ENCODE results near the gene CTRB2.
"Not testable (repeated sequence)": the region's sequence is repeated elsewhere in the genome, so short reads cannot be mapped to it uniquely, and the experiment has no call there.

CTRB2 gene

GRCh38 chr16:75241955-75242354 lies 35.0 kb upstream of the CTRB2 start:
- H3K9ac ChIP-seq (ENCODE audit: low read depth in 1 of 2, low read length in 2 of 2): no peak overlapping the region
- H3K27me3 ChIP-seq (ENCODE audit: control insufficient read depth in 1 of 2, insufficient read depth in 2 of 2, low read length in 2 of 2): no peaks in the 10 kb centered on the region
- peaks cover 7 to 39% of the 10 kb centered on the region in 2 donors for H3K36me3 ChIP-seq (ENCODE audit: control insufficient read depth in 1 of 2, insufficient read depth in 2 of 2, low read length in 2 of 2)
- no peak overlapping the region for H3K4me3 ChIP-seq (ENCODE audit: low read depth in 1 of 2, low read length in 2 of 2)
- no peak overlapping the region for H3K27ac ChIP-seq (ENCODE audit: low read depth, low read length)
- H3K4me1 ChIP-seq (ENCODE audit: control insufficient read depth in 1 of 2, insufficient read depth in 2 of 2, low read length in 2 of 2): peaks cover 27 to 44% of the 10 kb centered on the region in 2 donors
- H3K9me3 ChIP-seq (ENCODE audit: control insufficient read depth in 1 of 2, low read length in 2 of 2): no peaks in the 10 kb centered on the region

DNA sequence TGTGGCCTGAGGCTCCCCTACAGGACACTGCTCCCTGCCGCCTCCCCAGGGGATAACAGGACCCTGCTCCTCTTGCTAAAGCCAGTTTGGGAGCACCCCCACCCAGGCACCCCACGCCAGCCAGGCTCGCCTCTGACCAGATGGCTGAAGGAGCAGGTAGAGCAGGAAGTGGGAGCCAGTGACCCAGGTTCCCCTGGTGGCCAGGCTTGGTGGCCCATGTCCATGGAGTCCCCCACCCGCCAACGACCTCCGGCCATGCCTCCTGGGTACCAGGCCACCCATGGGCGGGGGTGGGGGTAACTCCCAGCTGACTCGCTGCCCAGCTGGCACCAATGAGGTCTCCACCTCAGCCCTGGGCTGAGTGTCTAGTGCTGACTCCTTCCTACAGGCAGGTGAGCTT lies 34.5 kb upstream of the CTRB2 start:
- Histone ChIP-seq H3K9ac (ENCODE audit: low read depth in 1 of 2, low read length in 2 of 2) (no peak overlapping the region), H3K27me3 (ENCODE audit: control insufficient read depth in 1 of 2, insufficient read depth in 2 of 2, low read length in 2 of 2) (no peaks in the 10 kb centered on the region), H3K4me1 (ENCODE audit: control insufficient read depth in 1 of 2, insufficient read depth in 2 of 2, low read length in 2 of 2) (peaks cover 23 to 38% of the 10 kb centered on the region in 2 donors), H3K4me3 (ENCODE audit: low read depth in 1 of 2, low read length in 2 of 2) (no peak overlapping the region), H3K36me3 (ENCODE audit: control insufficient read depth in 1 of 2, insufficient read depth in 2 of 2, low read length in 2 of 2) (peaks cover 8 to 44% of the 10 kb centered on the region in 2 donors), H3K27ac (ENCODE audit: low read depth, low read length) (no peak overlapping the region), H3K9me3 (ENCODE audit: control insufficient read depth in 1 of 2, low read length in 2 of 2) (no peaks in the 10 kb centered on the region)

- not testable (repeated sequence) for H3K9me3 ChIP-seq (ENCODE audit: control insufficient read depth in 1 of 2, low read length in 2 of 2); H3K27ac ChIP-seq (ENCODE audit: low read depth, low read length); H3K9ac ChIP-seq (ENCODE audit: low read depth in 1 of 2, low read length in 2 of 2); H3K4me3 ChIP-seq (ENCODE audit: low read depth in 1 of 2, low read length in 2 of 2); H3K27me3 ChIP-seq (ENCODE audit: control insufficient read depth in 1 of 2, insufficient read depth in 2 of 2, low read length in 2 of 2)
- peaks cover 11 to 52% of the 10 kb centered on the region in 2 donors for H3K36me3 ChIP-seq (ENCODE audit: control insufficient read depth in 1 of 2, insufficient read depth in 2 of 2, low read length in 2 of 2)
- H3K4me1 ChIP-seq (ENCODE audit: control insufficient read depth in 1 of 2, insufficient read depth in 2 of 2, low read length in 2 of 2): peaks cover 15 to 31% of the 10 kb centered on the region in 2 donors
Measured at GRCh38 chr16:75240633-75241032, 33.7 kb upstream of the CTRB2 start.

GRCh38 chr16:75239542-75240122 lies 32.7 kb upstream of the CTRB2 start:
- peaks cover 6 to 21% of the 10 kb centered on the region in 2 donors for H3K4me1 ChIP-seq (ENCODE audit: control insufficient read depth in 1 of 2, insufficient read depth in 2 of 2, low read length in 2 of 2)
- H3K4me3 ChIP-seq (ENCODE audit: low read depth in 1 of 2, low read length in 2 of 2): no peak overlapping the region
- peaks cover 11 to 62% of the 10 kb centered on the region in 2 donors for H3K36me3 ChIP-seq (ENCODE audit: control insufficient read depth in 1 of 2, insufficient read depth in 2 of 2, low read length in 2 of 2)
- H3K9me3 ChIP-seq (ENCODE audit: control insufficient read depth in 1 of 2, low read length in 2 of 2): no peaks in the 10 kb centered on the region
- no peak overlapping the region for H3K27ac ChIP-seq (ENCODE audit: low read depth, low read length)
- H3K9ac ChIP-seq (ENCODE audit: low read depth in 1 of 2, low read length in 2 of 2): no peak overlapping the region
- no peaks in the 10 kb centered on the region for H3K27me3 ChIP-seq (ENCODE audit: control insufficient read depth in 1 of 2, insufficient read depth in 2 of 2, low read length in 2 of 2)

DNA sequence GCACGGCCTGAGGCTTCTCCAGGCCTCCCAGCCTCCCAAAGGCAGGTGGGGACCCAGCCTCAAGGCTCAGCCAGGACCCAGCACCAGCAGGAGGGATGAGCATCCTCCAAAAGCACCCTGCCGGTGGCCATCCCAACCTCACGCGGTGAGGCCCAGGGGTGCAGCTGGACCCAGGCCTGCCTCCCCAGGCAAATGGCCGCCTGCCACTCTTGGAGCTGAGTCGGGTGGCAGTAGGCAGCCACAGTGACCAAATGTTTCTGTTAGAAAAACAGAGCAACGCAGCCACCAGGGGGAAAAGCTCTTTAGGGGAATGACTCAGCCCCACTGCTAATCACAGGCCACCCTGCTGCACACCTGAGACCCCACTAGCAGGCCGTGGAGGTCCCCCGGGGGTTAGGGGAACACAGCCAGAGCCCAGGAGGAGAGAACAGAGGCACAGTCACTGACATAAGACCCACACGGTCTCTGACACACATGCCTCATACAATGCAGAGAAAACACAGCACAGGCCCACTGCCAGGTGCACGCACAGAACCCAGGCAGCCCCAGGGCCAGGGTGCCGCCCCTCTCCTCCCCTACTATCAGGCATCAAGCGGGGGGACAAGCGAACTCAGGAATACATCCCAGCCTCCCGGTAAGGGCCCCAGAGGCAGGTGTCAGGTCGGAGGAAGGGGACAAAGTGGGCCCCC lies 32.0 kb upstream of the CTRB2 start:
- Histone ChIP-seq H3K4me3 (ENCODE audit: low read depth in 1 of 2, low read length in 2 of 2) (no peak overlapping the region), H3K4me1 (ENCODE audit: control insufficient read depth in 1 of 2, insufficient read depth in 2 of 2, low read length in 2 of 2) (peaks cover 0 to 20% of the 10 kb centered on the region in 2 donors), H3K9ac (ENCODE audit: low read depth in 1 of 2, low read length in 2 of 2) (no peak overlapping the region), H3K36me3 (ENCODE audit: control insufficient read depth in 1 of 2, insufficient read depth in 2 of 2, low read length in 2 of 2) (peaks cover 11 to 65% of the 10 kb centered on the region in 2 donors), H3K27me3 (ENCODE audit: control insufficient read depth in 1 of 2, insufficient read depth in 2 of 2, low read length in 2 of 2) (no peaks in the 10 kb centered on the region), H3K27ac (ENCODE audit: low read depth, low read length) (peak overlapping the region; percentile 70), H3K9me3 (ENCODE audit: control insufficient read depth in 1 of 2, low read length in 2 of 2) (no peaks in the 10 kb centered on the region)

DNA sequence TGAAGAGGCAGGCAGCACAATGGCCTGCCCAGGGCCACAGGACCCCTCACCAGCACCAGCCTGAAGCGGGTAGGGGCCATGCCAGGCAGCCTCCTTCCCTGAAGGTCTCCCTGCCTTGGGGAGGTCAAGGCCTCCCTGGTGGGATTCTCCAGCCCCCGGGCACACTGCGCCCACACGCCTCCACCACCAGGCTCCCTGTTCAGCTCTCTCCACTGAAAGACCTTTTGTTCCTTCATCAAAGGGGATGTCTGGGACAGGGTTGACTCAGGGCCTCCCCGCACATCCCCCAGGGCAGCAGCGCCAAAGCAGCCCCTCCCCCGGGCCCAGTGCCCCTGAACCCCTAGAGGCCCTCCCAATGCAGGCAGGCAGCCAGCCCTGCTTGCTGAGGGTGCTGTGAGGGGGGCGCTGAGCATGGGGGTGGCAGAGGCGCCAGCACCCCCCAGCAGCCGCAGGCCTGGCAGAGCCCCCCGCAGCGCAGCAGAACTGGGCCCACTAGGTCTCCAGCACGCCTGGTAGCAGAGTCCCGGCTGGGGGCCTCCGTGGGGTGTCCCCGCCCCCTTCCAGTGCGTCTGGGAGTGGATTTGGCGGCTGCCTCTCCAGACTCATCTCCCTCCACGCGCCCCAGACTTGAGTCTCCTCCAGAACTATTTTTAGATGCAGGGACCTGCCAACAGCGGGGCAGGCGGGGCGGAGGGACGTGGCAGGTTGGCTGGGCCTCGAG lies 31.3 kb upstream of the CTRB2 start:
- Histone ChIP-seq H3K9ac (ENCODE audit: low read depth in 1 of 2, low read length in 2 of 2) (no peak overlapping the region), H3K4me3 (ENCODE audit: low read depth in 1 of 2, low read length in 2 of 2) (no peak overlapping the region), H3K27ac (ENCODE audit: low read depth, low read length) (peak overlapping the region; percentile 20), H3K4me1 (ENCODE audit: control insufficient read depth in 1 of 2, insufficient read depth in 2 of 2, low read length in 2 of 2) (peaks cover 0 to 17% of the 10 kb centered on the region in 2 donors), H3K9me3 (ENCODE audit: control insufficient read depth in 1 of 2, low read length in 2 of 2) (no peaks in the 10 kb centered on the region), H3K27me3 (ENCODE audit: control insufficient read depth in 1 of 2, insufficient read depth in 2 of 2, low read length in 2 of 2) (no peaks in the 10 kb centered on the region), H3K36me3 (ENCODE audit: control insufficient read depth in 1 of 2, insufficient read depth in 2 of 2, low read length in 2 of 2) (peaks cover 13 to 69% of the 10 kb centered on the region in 2 donors)

DNA sequence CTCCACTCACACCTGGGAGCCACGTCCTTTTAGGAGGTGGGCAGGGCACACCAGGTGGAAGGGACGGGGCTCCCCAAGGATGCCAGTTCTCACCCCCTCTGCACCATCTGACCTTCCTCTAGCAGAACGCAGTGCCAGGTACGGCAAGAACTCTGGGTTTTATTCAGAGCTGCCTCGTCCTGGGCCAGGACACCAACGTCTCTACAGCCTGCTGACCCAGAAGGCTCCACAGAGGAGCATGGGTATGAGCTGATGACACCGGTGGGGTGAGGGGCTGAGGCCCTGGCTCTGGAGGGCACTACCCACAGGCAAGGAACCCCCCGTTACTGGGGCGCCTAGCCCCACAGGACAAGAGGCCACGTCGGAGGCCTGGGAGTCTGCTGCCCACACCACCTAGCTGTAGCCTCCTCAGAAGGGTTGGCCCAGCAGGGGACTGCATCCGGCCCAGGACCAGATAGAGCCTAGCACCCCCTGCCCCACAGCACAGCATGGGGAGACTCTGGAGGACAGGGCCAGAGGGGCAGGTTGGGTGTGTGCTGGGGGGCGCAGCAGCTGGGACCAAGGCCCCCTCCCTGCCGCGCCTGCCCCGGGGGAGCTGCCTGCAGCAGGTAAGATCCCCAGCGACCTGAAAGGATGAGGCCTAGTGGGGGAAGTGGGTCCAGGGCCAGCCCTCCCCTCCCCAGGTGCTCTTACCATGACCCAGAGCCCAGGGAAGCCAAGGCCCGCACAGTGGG lies 30.6 kb upstream of the CTRB2 start:
- Histone ChIP-seq H3K9ac (ENCODE audit: low read depth in 1 of 2, low read length in 2 of 2) (no peak overlapping the region), H3K27me3 (ENCODE audit: control insufficient read depth in 1 of 2, insufficient read depth in 2 of 2, low read length in 2 of 2) (no peaks in the 10 kb centered on the region), H3K4me1 (ENCODE audit: control insufficient read depth in 1 of 2, insufficient read depth in 2 of 2, low read length in 2 of 2) (peaks cover 0 to 17% of the 10 kb centered on the region in 2 donors), H3K9me3 (ENCODE audit: control insufficient read depth in 1 of 2, low read length in 2 of 2) (no peaks in the 10 kb centered on the region), H3K27ac (ENCODE audit: low read depth, low read length) (no peak overlapping the region), H3K4me3 (ENCODE audit: low read depth in 1 of 2, low read length in 2 of 2) (no peak overlapping the region), H3K36me3 (ENCODE audit: control insufficient read depth in 1 of 2, insufficient read depth in 2 of 2, low read length in 2 of 2) (peaks cover 15 to 69% of the 10 kb centered on the region in 2 donors)

DNA sequence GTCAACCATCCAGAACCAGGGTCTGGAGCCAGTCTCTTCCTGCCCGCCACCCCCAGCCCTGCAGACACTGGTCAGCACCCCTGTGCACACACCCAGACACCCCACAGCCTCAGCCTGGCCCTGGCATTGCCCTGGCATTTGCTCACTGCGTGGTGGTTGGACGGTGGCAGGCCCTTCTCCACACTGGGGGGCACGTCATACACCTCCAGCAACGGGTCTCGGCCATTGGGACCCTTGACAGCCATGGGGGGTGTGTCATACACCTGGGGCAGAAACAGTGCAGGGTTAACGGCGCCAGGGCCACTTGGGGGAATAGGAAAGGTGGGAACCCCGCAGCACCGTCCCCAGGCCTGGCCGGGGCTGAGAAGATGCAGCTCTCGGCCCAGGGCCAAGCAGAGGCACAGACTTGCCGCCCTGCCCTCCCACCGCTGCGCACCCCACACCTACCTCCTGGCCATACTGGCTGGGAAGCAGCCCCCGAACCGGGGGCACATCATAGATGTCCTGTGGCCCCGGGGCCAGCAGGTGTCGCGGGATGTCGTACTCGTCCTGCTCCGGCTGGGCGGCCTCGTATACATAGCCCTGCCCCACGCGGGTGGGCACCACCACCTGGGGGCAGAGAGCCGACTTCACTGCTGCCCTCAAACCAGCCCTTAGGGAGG lies 29.9 kb upstream of the CTRB2 start:
- Histone ChIP-seq H3K4me3 (ENCODE audit: low read depth in 1 of 2, low read length in 2 of 2) (no peak overlapping the region), H3K4me1 (ENCODE audit: control insufficient read depth in 1 of 2, insufficient read depth in 2 of 2, low read length in 2 of 2) (peaks cover 0 to 17% of the 10 kb centered on the region in 2 donors), H3K27me3 (ENCODE audit: control insufficient read depth in 1 of 2, insufficient read depth in 2 of 2, low read length in 2 of 2) (no peaks in the 10 kb centered on the region), H3K27ac (ENCODE audit: low read depth, low read length) (no peak overlapping the region), H3K36me3 (ENCODE audit: control insufficient read depth in 1 of 2, insufficient read depth in 2 of 2, low read length in 2 of 2) (peaks cover 15 to 66% of the 10 kb centered on the region in 2 donors), H3K9me3 (ENCODE audit: control insufficient read depth in 1 of 2, low read length in 2 of 2) (no peaks in the 10 kb centered on the region), H3K9ac (ENCODE audit: low read depth in 1 of 2, low read length in 2 of 2) (no peak overlapping the region)

DNA sequence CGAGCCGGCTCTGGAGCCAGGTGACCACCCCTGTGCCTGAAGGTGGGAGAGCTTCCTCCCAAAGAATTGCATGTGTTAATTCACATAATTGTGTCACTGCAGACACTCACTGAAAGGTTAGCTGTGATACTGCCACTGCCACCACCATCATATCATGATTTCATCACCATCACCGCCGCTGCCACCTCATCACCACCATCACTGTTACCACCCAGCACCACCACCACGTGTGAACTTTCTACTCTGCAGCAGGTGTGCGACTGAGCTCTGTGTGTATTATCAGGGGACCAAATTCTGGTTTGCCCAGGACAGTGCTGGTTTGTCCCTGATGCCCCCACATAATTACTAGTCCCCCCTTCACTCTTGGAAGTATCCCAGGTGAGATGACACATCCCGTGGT lies 29.3 kb upstream of the CTRB2 start:
- peaks cover 0 to 17% of the 10 kb centered on the region in 2 donors for H3K4me1 ChIP-seq (ENCODE audit: control insufficient read depth in 1 of 2, insufficient read depth in 2 of 2, low read length in 2 of 2)
- no peaks in the 10 kb centered on the region for H3K9me3 ChIP-seq (ENCODE audit: control insufficient read depth in 1 of 2, low read length in 2 of 2)
- no peaks in the 10 kb centered on the region for H3K27me3 ChIP-seq (ENCODE audit: control insufficient read depth in 1 of 2, insufficient read depth in 2 of 2, low read length in 2 of 2)
- H3K27ac ChIP-seq (ENCODE audit: low read depth, low read length): no peak overlapping the region
- H3K4me3 ChIP-seq (ENCODE audit: low read depth in 1 of 2, low read length in 2 of 2): no peak overlapping the region
- H3K9ac ChIP-seq (ENCODE audit: low read depth in 1 of 2, low read length in 2 of 2): no peak overlapping the region
- H3K36me3 ChIP-seq (ENCODE audit: control insufficient read depth in 1 of 2, insufficient read depth in 2 of 2, low read length in 2 of 2): peaks cover 18 to 60% of the 10 kb centered on the region in 2 donors

Measured in duodenal mucosa (tissue), 2 donors.